ENCODE results near the gene CPNE4. TPM values are rescaled to one million over a fixed set of nuclear protein-coding genes. Genes with fewer than 3 reads are reported as not detected.

The CPNE4 gene
- total RNA-seq, 2 donors from 2014 or later = not detected

DNA sequence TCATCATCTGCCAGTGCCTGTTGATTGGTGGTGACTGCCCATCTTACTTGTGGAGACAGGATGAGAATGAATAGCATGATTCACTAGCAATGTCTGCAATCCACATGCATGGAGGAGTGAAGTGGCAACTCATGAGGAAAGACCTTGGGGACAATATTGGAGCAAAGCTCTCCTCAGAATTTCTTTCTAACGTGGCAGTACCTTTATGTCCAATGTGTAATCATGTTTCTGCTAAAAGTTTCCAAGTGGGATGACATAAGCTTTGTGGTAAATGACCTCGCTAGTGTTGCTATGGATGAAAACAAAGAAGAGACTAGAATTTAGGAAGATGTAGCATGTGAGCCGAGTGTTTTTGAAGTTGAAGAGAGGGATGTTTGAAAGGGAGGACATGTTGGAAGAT lies 117.8 kb downstream of the CPNE4 start:
- no peak for TF ChIP-seq POLR2A (IDR thresholded peaks at IDR 0.05)
- TF ChIP-seq, protein P1, sequence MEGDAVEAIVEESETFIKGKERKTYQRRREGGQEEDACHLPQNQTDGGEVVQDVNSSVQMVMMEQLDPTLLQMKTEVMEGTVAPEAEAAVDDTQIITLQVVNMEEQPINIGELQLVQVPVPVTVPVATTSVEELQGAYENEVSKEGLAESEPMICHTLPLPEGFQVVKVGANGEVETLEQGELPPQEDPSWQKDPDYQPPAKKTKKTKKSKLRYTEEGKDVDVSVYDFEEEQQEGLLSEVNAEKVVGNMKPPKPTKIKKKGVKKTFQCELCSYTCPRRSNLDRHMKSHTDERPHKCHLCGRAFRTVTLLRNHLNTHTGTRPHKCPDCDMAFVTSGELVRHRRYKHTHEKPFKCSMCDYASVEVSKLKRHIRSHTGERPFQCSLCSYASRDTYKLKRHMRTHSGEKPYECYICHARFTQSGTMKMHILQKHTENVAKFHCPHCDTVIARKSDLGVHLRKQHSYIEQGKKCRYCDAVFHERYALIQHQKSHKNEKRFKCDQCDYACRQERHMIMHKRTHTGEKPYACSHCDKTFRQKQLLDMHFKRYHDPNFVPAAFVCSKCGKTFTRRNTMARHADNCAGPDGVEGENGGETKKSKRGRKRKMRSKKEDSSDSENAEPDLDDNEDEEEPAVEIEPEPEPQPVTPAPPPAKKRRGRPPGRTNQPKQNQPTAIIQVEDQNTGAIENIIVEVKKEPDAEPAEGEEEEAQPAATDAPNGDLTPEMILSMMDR (IDR thresholded peaks at IDR 0.05) = no peak
- Histone ChIP-seq H3K27me3 (no peaks in the 10 kb centered on the region), H3K36me3 (replicated peaks in 1 of 2; ENCODE audit: insufficient read depth in 1 of 2, low read depth in 2 of 2) (no peaks in the 10 kb centered on the region), H3K27ac (no peak overlapping the region), H3K9me3 (no peaks in the 10 kb centered on the region), H3K4me3 (no peak overlapping the region), H3K4me1 (no peaks in the 10 kb centered on the region)
- DNase-seq = no peak
- intact Hi-C loops (cut with DNase I) = no loop called here
- 45 to 52% methylated on average over 3 of the region's 3 CpGs for WGBS, 2 donors
- no peak for ATAC-seq

DNA sequence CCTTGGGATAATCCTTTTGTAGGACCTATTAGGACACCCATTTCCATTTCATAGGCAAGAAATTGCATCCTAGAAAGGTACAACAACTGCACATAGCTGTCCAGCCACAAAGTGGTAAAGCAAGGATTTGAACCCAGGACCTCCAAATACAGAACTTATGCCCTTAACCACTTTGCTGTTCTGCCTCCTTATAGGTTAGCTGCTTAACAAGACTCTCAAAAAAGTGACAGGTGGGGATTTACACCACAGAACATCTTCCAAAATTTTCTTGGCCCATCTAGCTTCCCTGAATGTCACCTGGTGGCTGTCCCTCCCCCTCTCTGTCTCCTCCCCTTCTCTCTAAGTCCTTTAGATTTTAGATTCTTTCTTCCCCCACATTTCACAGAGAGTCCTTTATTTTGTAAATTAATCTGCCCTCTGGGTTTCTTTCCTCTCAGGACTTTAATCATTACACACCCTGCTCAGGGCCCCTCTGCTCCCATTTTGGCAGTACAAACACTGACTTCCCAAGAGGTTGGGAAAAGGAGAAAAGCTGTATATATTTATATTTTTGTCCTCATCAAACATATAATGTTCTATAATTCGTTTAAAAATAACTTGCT lies 120.6 kb downstream of the CPNE4 start:
- TF ChIP-seq, protein P1 (IDR thresholded peaks at IDR 0.05) = no peak
- no peak for TF ChIP-seq POLR2A (IDR thresholded peaks at IDR 0.05)

DNA sequence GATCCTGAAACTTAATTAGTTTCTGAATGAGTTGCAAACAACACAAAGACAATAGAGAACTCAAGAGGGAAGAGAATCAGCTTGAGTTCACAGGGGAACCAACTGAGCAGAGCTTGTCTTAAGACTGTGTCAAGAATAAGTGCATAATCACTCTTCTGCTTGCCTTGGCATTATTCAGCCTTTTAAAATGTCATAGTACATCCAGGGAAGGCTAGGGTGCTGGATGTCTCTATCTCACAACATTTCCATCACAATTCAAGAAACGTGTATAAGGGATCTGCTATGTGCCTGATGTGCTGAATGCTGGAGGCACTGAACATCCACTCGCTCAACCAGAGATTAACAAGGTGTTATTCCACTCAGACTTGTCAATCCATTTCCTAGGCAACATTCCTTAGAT lies 122.6 kb downstream of the CPNE4 start:
- Histone ChIP-seq H3K36me3 (replicated peaks in 1 of 2; ENCODE audit: insufficient read depth in 1 of 2, low read depth in 2 of 2) (no peaks in the 10 kb centered on the region), H3K27me3 (no peaks in the 10 kb centered on the region), H3K4me3 (no peak overlapping the region), H3K9me3 (no peaks in the 10 kb centered on the region), H3K27ac (no peak overlapping the region), H3K4me1 (no peaks in the 10 kb centered on the region)
- ATAC-seq (no peak), DNase-seq (no peak)
- TF ChIP-seq, protein P1 (IDR thresholded peaks at IDR 0.05) = no peak
- TF ChIP-seq POLR2A (IDR thresholded peaks at IDR 0.05) = no peak
- intact Hi-C loops (cut with DNase I) = no loop called here
- WGBS, 2 donors = 45 to 61% methylated on average over 2 of the region's 2 CpGs

More for the DNA sequence above, 120.6 kb downstream of the CPNE4 start:
- 29 to 32% methylated on average over 1 of the region's 1 CpG for WGBS, 2 donors
- ATAC-seq (no peak), DNase-seq (no peak)
- H3K27ac ChIP-seq = no peak overlapping the region
- H3K4me1 ChIP-seq = no peaks in the 10 kb centered on the region
- no peaks in the 10 kb centered on the region for H3K27me3 ChIP-seq
- no peaks in the 10 kb centered on the region for H3K9me3 ChIP-seq
- H3K4me3 ChIP-seq = no peak overlapping the region
- intact Hi-C loops (cut with DNase I) = no loop called here
- no peaks in the 10 kb centered on the region for H3K36me3 ChIP-seq (replicated peaks in 1 of 2; ENCODE audit: insufficient read depth in 1 of 2, low read depth in 2 of 2)

DNA sequence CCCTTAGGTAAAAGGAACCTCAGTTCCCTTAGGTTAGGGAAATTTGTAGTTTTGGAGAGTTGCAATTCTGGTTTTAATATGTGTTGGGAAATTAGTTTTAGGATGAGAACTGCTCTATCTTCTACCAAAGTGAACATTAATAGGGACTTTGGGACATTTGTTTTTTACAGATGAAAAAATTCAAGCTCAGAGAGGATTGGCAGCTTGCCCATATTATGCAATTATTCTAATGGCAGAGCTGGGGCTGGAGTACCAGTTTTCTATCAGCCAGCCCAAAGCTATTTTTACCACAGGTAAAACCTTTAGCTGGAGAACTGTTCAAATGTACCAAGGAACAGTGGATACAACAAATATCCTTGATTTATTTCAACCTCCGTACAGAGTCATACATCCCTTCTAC lies 127.0 kb downstream of the CPNE4 start:
- no peak for DNase-seq
- ATAC-seq = no peak

More for the DNA sequence above, 127.0 kb downstream of the CPNE4 start:
- Histone ChIP-seq H3K27me3 (no peaks in the 10 kb centered on the region), H3K27ac (no peak overlapping the region), H3K36me3 (replicated peaks in 1 of 2; ENCODE audit: insufficient read depth in 1 of 2, low read depth in 2 of 2) (no peaks in the 10 kb centered on the region), H3K4me3 (no peak overlapping the region), H3K9me3 (no peaks in the 10 kb centered on the region), H3K4me1 (no peaks in the 10 kb centered on the region)
- WGBS, 2 donors = 43 to 50% methylated on average over 1 of the region's 1 CpG
- TF ChIP-seq POLR2A (IDR thresholded peaks at IDR 0.05) = no peak
- TF ChIP-seq, protein P1 (IDR thresholded peaks at IDR 0.05) = no peak
- intact Hi-C loops (cut with DNase I) = no loop called here

All from body of pancreas (tissue), 4 donors.